NCI-H345 treated with DMSO at 0.1 percent for 48 hours (cell line): ENCODE data around the gene NPTXR.

Experiments
- DNase-seq: peaks from one replicate; lab custom pipeline; 2025; ENCODE audit not compliant: unreplicated experiment; lab: John Stamatoyannopoulos, UW

Gene NPTXR

GRCh38 chr22:38799265-38800002, 44.4 kb downstream of the NPTXR start:
- no peak for DNase-seq

GRCh38 chr22:38798496-38798895, 45.3 kb downstream of the NPTXR start:
- no peak for DNase-seq

- DNase-seq, result no peak
These were observed 47.4 kb downstream of the NPTXR start for GRCh38 chr22:38796262-38796957.

DNA sequence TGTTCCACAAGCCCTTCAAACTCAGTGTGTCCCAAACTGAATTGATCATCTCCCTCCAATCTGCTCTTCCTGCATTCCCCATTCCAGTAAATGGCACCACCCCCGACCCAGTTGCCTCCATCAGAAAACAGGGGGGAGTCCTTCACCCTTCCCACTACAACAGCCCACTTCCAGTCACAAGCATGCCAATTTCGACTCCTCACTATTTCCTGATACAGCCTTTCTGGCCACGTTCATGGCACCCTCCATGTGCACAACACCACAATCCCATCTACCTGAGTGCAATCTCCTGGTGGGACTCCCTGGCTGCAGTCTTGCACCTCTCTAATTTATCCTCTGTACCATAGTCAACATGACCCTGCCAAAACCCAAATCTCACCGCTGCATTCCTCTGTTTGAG, 48.3 kb downstream of the NPTXR start:
- DNase-seq, result no peak

GRCh38 chr22:38793721-38794466, 49.9 kb downstream of the NPTXR start, which contains the start of gene DNAL4:
TSS of gene DNAL4 (minus strand) at chr22:38794143. CDS start at chr22:38782731, 11,412 bp downstream.
- DNase-seq, result peak; percentile 90

DNA sequence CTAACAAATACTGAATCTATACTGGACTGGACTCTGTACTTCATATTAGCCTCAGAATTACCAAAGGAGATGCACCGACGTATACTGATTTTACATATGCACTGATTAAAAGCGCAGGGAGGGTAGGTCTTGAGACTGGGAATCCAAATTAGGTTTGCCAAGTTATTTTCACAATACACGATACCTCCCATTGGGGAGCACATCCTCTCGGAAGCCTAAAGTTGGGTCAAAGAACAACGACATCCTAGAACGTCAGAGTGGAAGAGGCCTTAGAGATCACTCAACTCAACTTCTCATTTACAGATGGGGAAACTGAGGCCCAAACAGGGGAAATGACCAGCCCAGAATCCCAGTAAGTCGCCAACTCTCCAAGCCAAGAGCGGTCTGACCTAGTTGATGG, 50.5 kb downstream of the NPTXR start:
- no peak for DNase-seq

DNA sequence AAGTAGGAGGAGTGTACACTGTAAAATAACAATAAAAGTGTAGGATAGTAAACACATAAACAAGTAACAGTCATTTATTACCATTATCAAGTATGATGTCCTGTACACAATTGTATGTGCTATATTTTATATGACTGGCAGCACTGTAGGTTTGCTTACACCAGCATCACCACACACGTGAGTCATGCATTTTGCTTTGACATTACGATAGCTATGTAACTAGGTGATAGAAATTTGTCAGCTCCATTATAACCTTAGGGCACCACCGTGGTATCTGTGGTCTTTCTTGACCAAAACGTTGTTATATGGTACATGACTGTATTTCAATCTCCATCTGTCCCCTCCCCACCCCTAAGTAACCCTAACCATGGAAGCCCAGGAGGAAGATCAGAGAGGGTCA, 51.0 kb downstream of the NPTXR start:
- DNase-seq, result no peak

DNA sequence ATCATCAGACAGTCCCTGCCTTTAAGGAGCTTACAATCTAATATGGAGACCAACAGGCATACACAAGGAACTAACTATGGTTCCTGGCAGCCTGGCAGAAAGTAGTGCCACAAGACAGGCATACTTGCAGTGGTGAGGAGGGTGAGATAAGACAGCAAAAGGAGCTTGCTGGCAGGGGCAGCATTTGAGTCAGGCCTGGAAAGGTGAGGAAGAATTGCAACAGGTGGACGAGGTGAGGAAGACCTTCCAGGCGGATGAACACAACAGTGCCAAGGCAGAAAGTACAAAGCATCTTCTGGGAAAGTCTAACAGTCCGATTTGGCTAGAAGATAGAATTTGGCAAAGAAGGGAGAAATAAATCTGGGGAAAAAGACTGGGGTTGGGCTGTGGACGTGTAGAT, 54.2 kb downstream of the NPTXR start:
- DNase-seq, result no peak

- DNase-seq, result no peak
These were observed 55.0 kb downstream of the NPTXR start for GRCh38 chr22:38788846-38789245.

GRCh38 chr22:38788021-38788816, 55.6 kb downstream of the NPTXR start:
- no peak for DNase-seq

DNA sequence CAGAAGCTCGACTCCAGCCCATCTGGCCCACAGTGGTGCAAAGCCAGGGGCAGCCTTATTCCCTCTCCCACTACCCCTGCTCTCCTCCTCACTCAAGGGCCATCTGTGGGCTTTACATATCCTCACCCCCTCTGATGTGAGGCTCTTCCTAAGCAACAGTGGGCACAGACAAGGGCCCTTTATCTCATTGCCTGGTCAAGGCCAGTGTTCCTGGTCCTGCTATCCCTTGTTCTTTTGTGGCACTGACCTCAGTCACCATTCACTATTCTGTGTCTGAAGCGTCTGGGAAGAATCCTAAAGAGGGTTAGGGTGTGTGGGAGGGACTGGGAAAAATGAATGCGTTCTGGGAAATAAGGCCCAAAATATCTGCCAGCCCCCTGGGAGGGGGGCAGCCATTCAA, 57.2 kb downstream of the NPTXR start:
- no peak for DNase-seq

DNA sequence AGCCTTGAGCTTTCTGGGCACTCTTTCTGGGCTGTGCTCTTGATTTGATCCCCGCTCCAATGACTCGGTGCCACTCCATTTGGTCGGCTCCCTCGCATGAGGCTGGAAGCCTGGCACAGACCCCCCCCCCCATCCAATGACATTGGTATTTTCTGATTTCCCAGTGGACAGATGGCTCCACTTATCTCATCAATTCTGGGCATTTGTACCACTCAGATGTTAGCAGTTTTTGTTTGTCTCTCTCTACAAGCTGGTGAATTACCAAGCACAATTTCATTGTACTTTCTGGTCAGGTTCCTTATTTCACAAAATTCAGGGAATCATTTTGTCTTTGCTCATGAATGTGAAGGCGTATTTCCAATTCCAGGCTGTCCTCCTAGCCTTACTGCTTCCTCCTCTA, 59.0 kb downstream of the NPTXR start:
- no peak for DNase-seq

DNA sequence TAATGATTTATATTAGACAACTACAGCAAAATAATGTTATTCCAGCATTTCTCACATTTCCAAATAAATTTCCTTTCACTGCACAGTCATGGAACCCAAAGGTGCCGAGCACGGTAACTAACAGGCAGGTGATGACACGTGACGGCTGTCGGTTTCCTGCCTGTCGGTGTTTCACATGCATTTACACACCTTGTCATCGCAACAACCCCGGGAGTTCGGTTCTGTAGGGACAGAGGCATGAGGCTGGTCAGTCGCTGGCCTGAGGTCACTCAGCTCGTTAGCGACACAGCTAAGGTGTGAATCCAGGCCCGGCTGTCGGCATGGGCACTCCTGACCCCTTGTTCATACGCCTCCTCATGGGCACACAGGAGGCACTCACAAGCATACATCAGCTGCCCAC, 59.8 kb downstream of the NPTXR start:
- DNase-seq, result no peak

GRCh38 chr22:38783095-38783615, 60.7 kb downstream of the NPTXR start:
- no peak for DNase-seq

- DNase-seq, result no peak
These were observed 61.3 kb downstream of the NPTXR start for GRCh38 chr22:38782402-38783094.

DNA sequence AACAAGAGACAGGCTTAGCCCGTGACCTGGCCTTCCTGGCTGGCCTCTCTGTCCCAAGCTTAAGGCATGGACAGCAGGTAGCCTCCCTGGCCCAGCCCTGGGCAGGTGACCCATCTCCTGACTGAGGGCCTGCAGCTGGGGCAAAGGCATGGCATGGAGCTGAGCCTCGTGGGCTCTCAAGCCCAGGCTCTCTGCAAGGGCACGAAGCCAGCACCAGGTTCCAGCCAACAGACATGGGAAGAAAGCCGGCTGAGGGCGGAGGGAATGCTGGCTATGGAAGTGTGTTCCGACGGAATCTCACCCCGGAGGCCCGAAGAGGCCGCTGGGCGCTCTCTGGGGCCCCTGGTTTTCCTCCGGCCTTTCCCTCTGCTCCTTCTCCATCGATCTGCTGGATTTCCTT, 62.8 kb downstream of the NPTXR start:
- DNase-seq, result no peak

GRCh38 chr22:38777087-38777671, 66.6 kb downstream of the NPTXR start:
- DNase-seq, result no peak

- no peak for DNase-seq
These were observed 67.7 kb downstream of the NPTXR start for GRCh38 chr22:38776086-38776485.

- DNase-seq, result no peak
These were observed 68.2 kb downstream of the NPTXR start for GRCh38 chr22:38775656-38776055.
